ENCODE data around the gene CAPN5.
"Not testable (repeated sequence)": the region's sequence is repeated elsewhere in the genome, so short reads cannot be mapped to it uniquely, and the experiment has no call there.

- TF ChIP-seq CTCF, EZH2phosphoT487 (IDR thresholded peaks at IDR 0.05): not testable (repeated sequence)
These were observed 48.3 kb upstream of the CAPN5 start for GRCh38 chr11:77018396-77018924.

All from neural progenitor cell (in vitro differentiated cells).